Heart left ventricle (tissue), 16 donors: ENCODE measurements around the gene DPP3. TPM values are rescaled to one million over a fixed set of nuclear protein-coding genes. Genes with fewer than 3 reads are reported as not detected.

Experiments used
- ATAC-seq, 4 donors: fragments of 200-7000 bp; cut with Tn5 transposase; one replicate each; pipeline ENCODE4 v1.9.1; 2020 to 2022; ENCODE audit warnings: moderate library complexity in 4 of 4, mild to moderate bottlenecking in 3 of 4, moderate number of reproducible peaks in 1 of 4
- DNase-seq, 5 donors: peaks; one replicate each; pipeline ENCODE4 v3.0.0-alpha.2; 2020
- H3K27ac ChIP-seq, 12 donors: fragments of 200-600 bp; sonication (generic) in 4 of 12; one replicate each; pipeline versions ENCODE4 v1.5.0 to v1.8.0; 2016 to 2022; ENCODE audit warnings: mild to moderate bottlenecking in 2 of 12
- H3K27me3 ChIP-seq, 9 donors: fragments of 200-600 bp; sonication (generic) in 2 of 9; one replicate each; pipeline versions ENCODE4 v1.5.1 to v1.8.0; 2016 to 2022; ENCODE audit warnings: mild to moderate bottlenecking in 3 of 9
- H3K36me3 ChIP-seq, 9 donors: fragments of 200-600 bp; sonication (generic) in 2 of 9; one replicate each; pipeline versions ENCODE4 v1.5.0 to v1.8.0; 2018 to 2022; ENCODE audit warnings: mild to moderate bottlenecking in 2 of 9
- H3K4me1 ChIP-seq, 12 donors: fragments of 200-600 bp; sonication (generic) in 4 of 12; one replicate each; pipeline versions ENCODE4 v1.5.0 to v1.8.0; 2016 to 2022; ENCODE audit warnings: mild to moderate bottlenecking in 3 of 12
- H3K4me3 ChIP-seq, 12 donors: fragments of 200-600 bp; sonication (generic) in 4 of 12; one replicate each; pipeline versions ENCODE4 v1.5.0 to v1.8.0; 2017 to 2022; ENCODE audit warnings: mild to moderate bottlenecking in 9 of 12, moderate library complexity in 4 of 12
- H3K9me3 ChIP-seq, 12 donors: fragments of 200-600 bp; sonication (generic) in 4 of 12; one replicate each; pipeline versions ENCODE4 v1.5.0 to v1.8.0; 2016 to 2022; ENCODE audit warnings: mild to moderate bottlenecking in 1 of 12
- POLR2A ChIP-seq, 2 donors: fragments of 450-650 bp; IDR thresholded peaks; one replicate each; pipeline ENCODE4 v1.6.1; 2017; ENCODE audit warnings: antibody characterized with exemption in 2 of 2, mild to moderate bottlenecking in 2 of 2, moderate library complexity in 2 of 2
- WGBS, 4 donors: extraction: QIAGEN DNeasy Blood & Tissue Kit in 2 of 4; methylation state at CpG; one replicate each; pipeline versions ENCODE4 v1.1.5 to v1.1.7; 2013 to 2018; 5-methylcytosine and 5-hydroxymethylcytosine counted together
- intact Hi-C, 10 donors: fragments of 100-400 bp; cut with DNase I; formaldehyde crosslinking; loops; one replicate each; pipeline versions ENCODE4 v1.11.1 to v1.14.2; 2022
- polyA plus RNA-seq, 2 donors: library from polyadenylated mRNA; stranded (reverse); fragments of 200-250 nt; gene quantifications; one replicate each; pipeline ENCODE4 v1.2.3, GENCODE V29; 2013
- total RNA-seq, 9 donors: library from RNA; depleted of rRNA in 2 of 9; stranded (reverse); fragments of >200 nt in 2 of 9; fragmentation: NEBNext Ultra II Directional in 3 of 9; extraction: Animal tissue kit (Norgen Biotek cat#: 25700) in 3 of 9; gene quantifications; one replicate each; pipeline versions ENCODE4 v1.1.0 to v1.2.4, GENCODE V29; 2016 to 2023
- TF ChIP-seq, protein P1 (sequence below), 12 donors: fragments of 200-600 bp; sonication (generic) in 4 of 12; IDR thresholded peaks; one replicate each; pipeline versions ENCODE4 v1.5.0 to v1.8.0; 2018 to 2022; ENCODE audit warnings: antibody characterized with exemption in 12 of 12, mild to moderate bottlenecking in 5 of 12
- donor health status: ischemic (EF 13 %, LVEDD 7.1; RV severe dilation, severe dysfunction).
- donor health status: healthy with polysubstance abuse.
- donor health status: DM: no; HTN: yes; CAD: no.
- donor health status: DM: no; HTN: no; CAD: no.
- donor health status: ischemic (EF 25% LVEDD 6.9; RV normal size, moderate dysfunction).
- donor health status: ischemic (EF 25% LVEDD 5.7; RV mildly dilated, moderate dysfunction).
- donor health status: healthy.
- donor health status: DM: yes; HTN: yes; CAD: no.
- donor health status: ischemic (EF 35%, LVEDD 5.7; RV mildly dilated, moderate dysfunction).
- donor health status: nonischemic (EF 11% LVEDD 7.7; RV severe dilation, severe dysfunction).
- donor health status: DM: yes; HTN: yes; CAD: no.
- donor health status: PGD.
- donor health status: ischemic (EF 29% LVEDD 5.4; RV normal size, mild dysfunction).
- donor health status: nonischemic (EF 23%, LVEDD 6.1; RV moderate dilation, normal function).

DPP3 gene
- total and polyA plus RNA-seq, 11 donors = 6.2 to 43.1 (median 14.9) TPM

DNA sequence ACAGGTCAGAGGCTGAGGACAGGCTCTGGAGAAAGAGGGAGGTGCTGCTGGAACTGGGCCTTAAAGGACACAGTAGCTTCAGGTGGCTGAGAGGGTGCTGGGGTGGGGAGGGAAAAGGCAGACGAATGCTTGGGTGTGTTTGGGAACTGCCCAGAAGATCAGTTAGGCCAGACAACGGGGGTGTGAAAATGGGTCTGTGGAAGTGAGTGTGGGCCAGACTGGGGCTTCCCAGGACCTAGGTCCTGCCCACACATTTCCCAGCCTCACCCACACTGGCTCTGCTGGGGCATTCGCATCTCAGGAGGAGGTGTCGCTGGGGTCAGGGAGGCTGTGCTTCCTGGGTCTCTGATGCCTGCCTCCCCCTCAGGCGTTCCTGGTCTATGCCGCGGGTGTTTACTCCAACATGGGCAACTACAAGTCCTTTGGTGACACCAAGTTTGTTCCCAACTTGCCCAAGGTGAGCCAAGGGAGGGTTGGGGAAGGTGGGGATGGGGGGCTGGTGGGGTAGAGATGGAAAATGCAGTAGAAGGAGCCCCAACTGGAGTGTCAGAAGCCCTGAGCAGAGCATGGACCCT lies 4.7 kb downstream of the DPP3 start:
- 80 to 87% (median 85%) methylated on average over 7 of the region's 7 CpGs for WGBS, 4 donors
- H3K27ac ChIP-seq = no peak overlapping the region
- peaks cover 0 to 9% (median 4%) of the 10 kb centered on the region in 12 donors for H3K4me1 ChIP-seq
- H3K4me3 ChIP-seq = no peak overlapping the region
- intact Hi-C loops = no loop called here
- DNase-seq (no peak), ATAC-seq (no peak)
- TF ChIP-seq, protein P1, sequence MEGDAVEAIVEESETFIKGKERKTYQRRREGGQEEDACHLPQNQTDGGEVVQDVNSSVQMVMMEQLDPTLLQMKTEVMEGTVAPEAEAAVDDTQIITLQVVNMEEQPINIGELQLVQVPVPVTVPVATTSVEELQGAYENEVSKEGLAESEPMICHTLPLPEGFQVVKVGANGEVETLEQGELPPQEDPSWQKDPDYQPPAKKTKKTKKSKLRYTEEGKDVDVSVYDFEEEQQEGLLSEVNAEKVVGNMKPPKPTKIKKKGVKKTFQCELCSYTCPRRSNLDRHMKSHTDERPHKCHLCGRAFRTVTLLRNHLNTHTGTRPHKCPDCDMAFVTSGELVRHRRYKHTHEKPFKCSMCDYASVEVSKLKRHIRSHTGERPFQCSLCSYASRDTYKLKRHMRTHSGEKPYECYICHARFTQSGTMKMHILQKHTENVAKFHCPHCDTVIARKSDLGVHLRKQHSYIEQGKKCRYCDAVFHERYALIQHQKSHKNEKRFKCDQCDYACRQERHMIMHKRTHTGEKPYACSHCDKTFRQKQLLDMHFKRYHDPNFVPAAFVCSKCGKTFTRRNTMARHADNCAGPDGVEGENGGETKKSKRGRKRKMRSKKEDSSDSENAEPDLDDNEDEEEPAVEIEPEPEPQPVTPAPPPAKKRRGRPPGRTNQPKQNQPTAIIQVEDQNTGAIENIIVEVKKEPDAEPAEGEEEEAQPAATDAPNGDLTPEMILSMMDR (IDR thresholded peaks at IDR 0.05) = no peak
- no peak for TF ChIP-seq POLR2A (IDR thresholded peaks at IDR 0.05)
- H3K36me3 ChIP-seq = peaks cover 0 to 62% (median 13%) of the 10 kb centered on the region in 9 donors
- H3K27me3 ChIP-seq = no peaks in the 10 kb centered on the region
- no peaks in the 10 kb centered on the region for H3K9me3 ChIP-seq

DNA sequence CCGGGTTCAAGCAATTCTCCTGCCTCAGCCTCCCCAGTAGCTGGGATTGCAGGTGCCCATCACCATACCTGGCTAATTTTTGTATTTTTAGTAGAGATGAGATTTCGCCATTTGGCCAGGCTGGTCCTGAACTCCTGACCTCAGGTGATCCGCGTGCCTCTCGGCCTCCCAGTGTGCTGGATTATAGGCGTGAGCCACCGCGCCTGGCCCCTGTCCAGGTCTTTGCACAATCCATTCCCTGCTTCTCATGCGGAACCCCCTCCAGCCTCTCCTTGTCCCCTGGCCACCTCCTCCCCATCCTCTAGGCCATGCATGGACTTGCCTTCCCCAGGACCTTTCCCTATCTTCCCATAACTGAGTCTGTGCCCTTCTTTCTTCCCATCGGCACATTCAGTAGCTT lies 8.7 kb downstream of the DPP3 start:
- 89 to 95% (median 94%) methylated on average over 10 of the region's 10 CpGs for WGBS, 4 donors
- no peak for DNase-seq
- TF ChIP-seq, protein P1 (IDR thresholded peaks at IDR 0.05) = no peak
- no peak for TF ChIP-seq POLR2A (IDR thresholded peaks at IDR 0.05)

DNA sequence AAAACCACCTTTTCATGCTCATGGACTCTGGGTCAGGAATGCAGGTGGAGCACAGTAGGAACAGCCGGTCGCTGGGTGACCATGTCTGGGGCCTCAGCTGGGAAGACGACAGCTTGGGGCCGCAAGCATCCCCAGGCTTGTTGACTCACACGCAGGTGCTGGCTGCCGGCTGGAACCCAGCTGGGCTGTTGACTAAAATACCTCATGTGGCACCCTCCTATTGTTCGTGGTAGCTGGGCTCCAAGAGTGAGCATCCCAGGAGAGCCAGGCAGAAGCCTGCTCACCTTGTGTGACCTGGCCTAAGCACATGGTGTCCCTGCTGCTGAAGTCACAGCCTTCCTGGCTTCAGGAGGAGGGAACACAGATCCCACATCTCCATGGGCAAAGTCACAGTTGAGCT lies 9.4 kb downstream of the DPP3 start:
- DNase-seq (peak in 1 of 5 donors; percentile 19), ATAC-seq (no peak)
- WGBS, 4 donors = 83 to 91% (median 90%) methylated on average over 5 to 7 of the region's 7 CpGs

More for the DNA sequence above, 8.7 kb downstream of the DPP3 start:
- H3K36me3 ChIP-seq = peaks cover 0 to 80% (median 16%) of the 10 kb centered on the region in 9 donors
- no peak for ATAC-seq
- H3K27me3 ChIP-seq = no peaks in the 10 kb centered on the region
- intact Hi-C loops = no loop called here
- H3K4me1 ChIP-seq = no peaks in the 10 kb centered on the region
- H3K27ac ChIP-seq = no peak overlapping the region
- H3K9me3 ChIP-seq = no peaks in the 10 kb centered on the region
- no peak overlapping the region for H3K4me3 ChIP-seq

DNA sequence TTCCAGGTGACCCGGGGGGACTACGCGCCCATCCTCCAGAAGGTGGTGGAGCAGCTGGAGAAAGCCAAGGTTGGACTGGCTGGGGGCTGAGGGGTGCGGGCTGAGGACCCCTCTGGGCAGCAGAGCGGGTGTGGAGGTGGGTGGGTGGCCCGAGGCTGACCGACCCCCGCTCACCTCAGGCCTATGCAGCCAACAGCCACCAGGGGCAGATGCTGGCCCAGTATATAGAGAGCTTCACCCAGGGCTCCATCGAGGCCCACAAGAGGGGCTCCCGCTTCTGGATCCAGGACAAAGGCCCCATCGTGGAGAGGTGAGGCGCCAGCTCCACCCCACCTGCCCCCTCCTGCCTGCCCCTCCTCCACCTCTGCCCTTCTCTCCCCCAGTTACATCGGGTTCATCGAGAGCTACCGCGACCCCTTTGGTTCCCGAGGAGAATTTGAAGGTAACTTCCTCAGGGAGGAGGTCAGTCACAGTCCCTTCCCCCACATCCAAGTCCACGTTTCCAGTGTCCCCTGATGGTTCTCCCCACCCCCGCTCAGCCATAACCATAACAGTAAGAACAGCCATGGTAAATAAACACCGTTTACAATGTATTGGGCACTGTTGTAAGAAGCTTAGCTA lies 11.2 kb downstream of the DPP3 start:
- 67 to 78% (median 73%) methylated on average over 20 of the region's 20 CpGs for WGBS, 4 donors
- TF ChIP-seq, protein P1 (IDR thresholded peaks at IDR 0.05) = peak in 3 of 12 donors; percentile 14 to 24 (median 17)
- no peak for TF ChIP-seq POLR2A (IDR thresholded peaks at IDR 0.05)
- Histone ChIP-seq H3K9me3 (no peaks in the 10 kb centered on the region), H3K27me3 (no peaks in the 10 kb centered on the region), H3K4me1 (no peaks in the 10 kb centered on the region), H3K36me3 (peaks cover 0 to 83% (median 25%) of the 10 kb centered on the region in 9 donors), H3K27ac (no peak overlapping the region), H3K4me3 (no peak overlapping the region)
- intact Hi-C loops = no loop called here
- ATAC-seq (no peak), DNase-seq (peak in 1 of 5 donors; percentile 11)

More for the DNA sequence above, 9.4 kb downstream of the DPP3 start:
- Histone ChIP-seq H3K27me3 (no peaks in the 10 kb centered on the region), H3K9me3 (no peaks in the 10 kb centered on the region), H3K4me1 (no peaks in the 10 kb centered on the region), H3K36me3 (peaks cover 0 to 77% (median 16%) of the 10 kb centered on the region in 9 donors), H3K27ac (no peak overlapping the region), H3K4me3 (no peak overlapping the region)
- TF ChIP-seq, protein P1 (IDR thresholded peaks at IDR 0.05) = no peak
- no peak for TF ChIP-seq POLR2A (IDR thresholded peaks at IDR 0.05)
- intact Hi-C loops = no loop called here
